Stimulated activated CD4-positive, alpha-beta T cell treated with anti-CD3 and anti-CD28 coated beads, Interleukin-15, amount 100 ng/mL, for 24 hours (primary cell): ENCODE measurements around the gene TNMD.

ENCODE experiments used
- DNase-seq: peaks from one replicate; pipeline ENCODE4 v3.0.0-alpha.2; 2020

TNMD gene

GRCh38 chrX:100645106-100645505 lies 60.4 kb downstream of the TNMD start:
- no peak for DNase-seq

DNA sequence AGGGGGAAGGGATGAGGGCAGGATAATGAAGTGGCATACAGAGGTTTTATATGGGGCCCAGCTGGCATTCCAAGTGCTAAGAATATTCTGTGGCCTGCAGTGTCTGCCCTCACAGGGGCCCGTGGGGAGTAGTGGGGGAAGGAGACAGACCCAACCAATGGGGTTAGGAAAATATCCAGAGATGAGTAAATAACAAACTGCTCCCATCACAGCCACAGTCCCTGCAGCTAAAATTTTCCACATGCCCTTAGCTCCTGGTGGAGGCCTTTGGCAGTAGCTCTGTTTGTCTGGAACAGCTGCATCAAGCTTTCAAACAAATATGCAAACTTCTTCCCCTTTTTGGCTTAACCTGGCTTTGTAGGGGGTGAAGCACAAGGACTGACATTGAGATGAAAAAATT lies 62.4 kb downstream of the TNMD start:
- DNase-seq: no peak

GRCh38 chrX:100647739-100648138 lies 63.0 kb downstream of the TNMD start:
- DNase-seq: no peak

GRCh38 chrX:100648458-100649417 lies 64.0 kb downstream of the TNMD start:
- DNase-seq: no peak
